SK-N-SH treated with all-trans-retinoic acid at 6 μM for 48 hours (cell line): ENCODE results near the gene SBNO1.

Source experiments
- ARNTL ChIP-seq: fragments of 450-650 bp; formaldehyde crosslinking; IDR thresholded peaks from 2 replicates; pipeline ENCODE4 v1.5.0; 2020; ENCODE audit warnings: low read depth, mild to moderate bottlenecking, moderate library complexity, borderline replicate concordance
- ESRRG ChIP-seq: fragments of 250-450 bp; sonication (Bioruptor Pico); IDR thresholded peaks from 2 replicates; pipeline ENCODE4 v1.6.1; 2021; ENCODE audit warnings: mild to moderate bottlenecking
- OSR1 ChIP-seq: fragments of 250-450 bp; sonication (Bioruptor Pico); IDR thresholded peaks from 2 replicates; pipeline ENCODE4 v1.8.0; 2022; ENCODE audit warnings: moderate library complexity, mild to moderate bottlenecking, inconsistent platforms
- RARB ChIP-seq: fragments of 250-450 bp; sonication (Bioruptor Pico); IDR thresholded peaks from 2 replicates; pipeline ENCODE4 v1.8.0; 2021; ENCODE audit warnings: mild to moderate bottlenecking, moderate library complexity
- SNAI2 ChIP-seq: fragments of 250-450 bp; sonication (Bioruptor Pico); IDR thresholded peaks from 2 replicates; pipeline ENCODE4 v1.5.0; 2020; ENCODE audit warnings: mild to moderate bottlenecking, moderate library complexity
- TCF4 ChIP-seq: fragments of 250-450 bp; sonication (Bioruptor Pico); IDR thresholded peaks from 2 replicates; pipeline ENCODE4 v1.8.0; 2021; ENCODE audit warnings: mild to moderate bottlenecking, moderate library complexity, borderline replicate concordance
- ZFP3 ChIP-seq: fragments of 250-450 bp; sonication (Bioruptor Pico); IDR thresholded peaks from 2 replicates; pipeline ENCODE4 v1.5.0; 2020; ENCODE audit warnings: mild to moderate bottlenecking, moderate library complexity
- ZFP30 ChIP-seq: fragments of 450-650 bp; formaldehyde crosslinking; IDR thresholded peaks from 2 replicates; pipeline ENCODE4 v1.5.0; 2022; ENCODE audit warnings: mild to moderate bottlenecking, moderate library complexity
- ZNF70 ChIP-seq: fragments of 450-650 bp; formaldehyde crosslinking; IDR thresholded peaks from 2 replicates; pipeline ENCODE4 v1.5.0; 2020; ENCODE audit warnings: mild to moderate bottlenecking, moderate library complexity
- TF ChIP-seq, protein P1 (sequence below): fragments of 250-450 bp; sonication (Bioruptor Pico); IDR thresholded peaks from 2 replicates; pipeline ENCODE4 v1.5.1; 2021; ENCODE audit warnings: mild to moderate bottlenecking, moderate library complexity
- TF ChIP-seq, protein P2 (sequence below): fragments of 250-450 bp; sonication (Bioruptor Pico); IDR thresholded peaks from 2 replicates; pipeline ENCODE4 v1.8.0; 2020; ENCODE audit warnings: mild to moderate bottlenecking, moderate library complexity, borderline replicate concordance
- TF ChIP-seq, protein P3 (sequence below): fragments of 250-450 bp; sonication (Bioruptor Pico); IDR thresholded peaks from 2 replicates; pipeline ENCODE4 v1.5.0; 2020; ENCODE audit warnings: mild to moderate bottlenecking, moderate library complexity

DNA sequence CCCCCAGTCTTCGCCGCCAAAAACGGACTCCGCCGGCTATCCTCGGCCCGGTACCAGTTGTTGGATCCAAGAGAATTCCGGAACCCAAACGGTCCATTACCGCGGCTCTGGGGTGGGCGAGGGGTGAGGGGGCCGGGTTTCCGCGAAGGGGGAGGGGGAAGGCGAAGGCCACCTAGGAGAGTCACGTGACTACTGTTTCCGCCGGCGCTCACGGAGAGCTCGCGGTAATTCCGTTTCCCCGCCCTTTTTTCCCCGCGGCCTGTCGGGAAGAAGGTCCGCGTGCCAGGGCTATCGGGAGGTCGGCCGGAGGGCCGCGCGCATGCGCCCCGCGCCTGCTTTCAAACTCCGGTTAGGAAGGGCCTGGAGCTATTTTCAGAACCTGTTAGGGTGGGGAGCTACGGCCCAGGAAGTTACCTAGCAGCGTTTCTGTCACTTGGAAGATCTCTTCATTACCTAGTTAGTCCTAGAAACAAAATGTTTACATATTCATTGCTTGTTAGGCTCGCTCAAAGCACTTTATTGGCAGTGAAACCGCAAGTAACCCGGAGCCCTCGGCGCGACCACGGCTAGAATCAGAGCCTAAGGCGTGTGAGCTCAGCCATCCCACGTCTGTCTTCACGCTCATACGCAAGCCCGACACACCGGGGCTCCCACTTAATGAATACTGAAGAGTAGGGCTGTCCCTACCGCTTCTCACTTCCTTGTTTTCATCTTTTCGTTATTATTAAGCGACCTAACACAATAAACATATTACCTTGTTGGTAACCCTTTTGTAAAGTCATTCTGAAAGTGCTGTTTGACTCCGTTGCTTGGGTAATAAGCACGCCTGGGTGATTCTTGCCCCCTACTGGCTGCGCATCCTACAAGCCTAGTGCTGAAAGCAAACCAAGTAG lies 624 bp upstream of the SBNO1 start:
- TF ChIP-seq ZFP3 (CRISPR knock-in tag): no peak
- TF ChIP-seq, protein P1, sequence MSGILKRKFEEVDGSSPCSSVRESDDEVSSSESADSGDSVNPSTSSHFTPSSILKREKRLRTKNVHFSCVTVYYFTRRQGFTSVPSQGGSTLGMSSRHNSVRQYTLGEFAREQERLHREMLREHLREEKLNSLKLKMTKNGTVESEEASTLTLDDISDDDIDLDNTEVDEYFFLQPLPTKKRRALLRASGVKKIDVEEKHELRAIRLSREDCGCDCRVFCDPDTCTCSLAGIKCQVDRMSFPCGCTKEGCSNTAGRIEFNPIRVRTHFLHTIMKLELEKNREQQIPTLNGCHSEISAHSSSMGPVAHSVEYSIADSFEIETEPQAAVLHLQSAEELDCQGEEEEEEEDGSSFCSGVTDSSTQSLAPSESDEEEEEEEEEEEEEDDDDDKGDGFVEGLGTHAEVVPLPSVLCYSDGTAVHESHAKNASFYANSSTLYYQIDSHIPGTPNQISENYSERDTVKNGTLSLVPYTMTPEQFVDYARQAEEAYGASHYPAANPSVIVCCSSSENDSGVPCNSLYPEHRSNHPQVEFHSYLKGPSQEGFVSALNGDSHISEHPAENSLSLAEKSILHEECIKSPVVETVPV (CRISPR knock-in tag): no peak
- TF ChIP-seq ZFP30: no peak
- no peak for TF ChIP-seq ARNTL
- TF ChIP-seq ESRRG (CRISPR knock-in tag): no peak
- no peak for TF ChIP-seq SNAI2 (CRISPR knock-in tag)
- TF ChIP-seq, protein P2, sequence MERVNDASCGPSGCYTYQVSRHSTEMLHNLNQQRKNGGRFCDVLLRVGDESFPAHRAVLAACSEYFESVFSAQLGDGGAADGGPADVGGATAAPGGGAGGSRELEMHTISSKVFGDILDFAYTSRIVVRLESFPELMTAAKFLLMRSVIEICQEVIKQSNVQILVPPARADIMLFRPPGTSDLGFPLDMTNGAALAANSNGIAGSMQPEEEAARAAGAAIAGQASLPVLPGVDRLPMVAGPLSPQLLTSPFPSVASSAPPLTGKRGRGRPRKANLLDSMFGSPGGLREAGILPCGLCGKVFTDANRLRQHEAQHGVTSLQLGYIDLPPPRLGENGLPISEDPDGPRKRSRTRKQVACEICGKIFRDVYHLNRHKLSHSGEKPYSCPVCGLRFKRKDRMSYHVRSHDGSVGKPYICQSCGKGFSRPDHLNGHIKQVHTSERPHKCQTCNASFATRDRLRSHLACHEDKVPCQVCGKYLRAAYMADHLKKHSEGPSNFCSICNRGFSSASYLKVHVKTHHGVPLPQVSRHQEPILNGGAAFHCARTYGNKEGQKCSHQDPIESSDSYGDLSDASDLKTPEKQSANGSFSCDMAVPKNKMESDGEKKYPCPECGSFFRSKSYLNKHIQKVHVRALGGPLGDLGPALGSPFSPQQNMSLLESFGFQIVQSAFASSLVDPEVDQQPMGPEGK (CRISPR knock-in tag): no peak
- TF ChIP-seq ZNF70 (CRISPR knock-in tag): no peak
- TF ChIP-seq, protein P3, sequence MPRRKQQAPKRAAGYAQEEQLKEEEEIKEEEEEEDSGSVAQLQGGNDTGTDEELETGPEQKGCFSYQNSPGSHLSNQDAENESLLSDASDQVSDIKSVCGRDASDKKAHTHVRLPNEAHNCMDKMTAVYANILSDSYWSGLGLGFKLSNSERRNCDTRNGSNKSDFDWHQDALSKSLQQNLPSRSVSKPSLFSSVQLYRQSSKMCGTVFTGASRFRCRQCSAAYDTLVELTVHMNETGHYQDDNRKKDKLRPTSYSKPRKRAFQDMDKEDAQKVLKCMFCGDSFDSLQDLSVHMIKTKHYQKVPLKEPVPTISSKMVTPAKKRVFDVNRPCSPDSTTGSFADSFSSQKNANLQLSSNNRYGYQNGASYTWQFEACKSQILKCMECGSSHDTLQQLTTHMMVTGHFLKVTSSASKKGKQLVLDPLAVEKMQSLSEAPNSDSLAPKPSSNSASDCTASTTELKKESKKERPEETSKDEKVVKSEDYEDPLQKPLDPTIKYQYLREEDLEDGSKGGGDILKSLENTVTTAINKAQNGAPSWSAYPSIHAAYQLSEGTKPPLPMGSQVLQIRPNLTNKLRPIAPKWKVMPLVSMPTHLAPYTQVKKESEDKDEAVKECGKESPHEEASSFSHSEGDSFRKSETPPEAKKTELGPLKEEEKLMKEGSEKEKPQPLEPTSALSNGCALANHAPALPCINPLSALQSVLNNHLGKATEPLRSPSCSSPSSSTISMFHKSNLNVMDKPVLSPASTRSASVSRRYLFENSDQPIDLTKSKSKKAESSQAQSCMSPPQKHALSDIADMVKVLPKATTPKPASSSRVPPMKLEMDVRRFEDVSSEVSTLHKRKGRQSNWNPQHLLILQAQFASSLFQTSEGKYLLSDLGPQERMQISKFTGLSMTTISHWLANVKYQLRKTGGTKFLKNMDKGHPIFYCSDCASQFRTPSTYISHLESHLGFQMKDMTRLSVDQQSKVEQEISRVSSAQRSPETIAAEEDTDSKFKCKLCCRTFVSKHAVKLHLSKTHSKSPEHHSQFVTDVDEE: no peak
- no peak for TF ChIP-seq RARB
- TF ChIP-seq OSR1: no peak
- no peak for TF ChIP-seq TCF4 (CRISPR knock-in tag)
